ENCODE measurements around the gene C19orf33.

Gene C19orf33

GRCh38 chr19:38280030-38280921 lies 23.8 kb upstream of the C19orf33 start:
- no peak for TF ChIP-seq REST (IDR thresholded peaks at IDR 0.05; ENCODE audit: insufficient read depth in 1 of 2, low read depth in 2 of 2, low read length in 2 of 2)
- TF ChIP-seq TAF1 (IDR thresholded peaks at IDR 0.05; ENCODE audit: borderline replicate concordance, insufficient read depth, low read length) = no peak
- TF ChIP-seq FOXP2 (optimal IDR thresholded peaks at IDR 0.05; ENCODE audit: borderline replicate concordance, extremely low read depth, extremely low read length, insufficient read depth) = no peak
- TF ChIP-seq SIN3A (IDR thresholded peaks at IDR 0.05; ENCODE audit: borderline replicate concordance, insufficient read depth, low read length) = no peak
- no peak for TF ChIP-seq POLR2AphosphoS5 (IDR thresholded peaks at IDR 0.05; ENCODE audit: low read depth, low read length)

GRCh38 chr19:38281811-38282566 lies 22.1 kb upstream of the C19orf33 start:
- TF ChIP-seq TAF1 (IDR thresholded peaks at IDR 0.05; ENCODE audit: borderline replicate concordance, insufficient read depth, low read length) (no peak), REST (IDR thresholded peaks at IDR 0.05; ENCODE audit: insufficient read depth in 1 of 2, low read depth in 2 of 2, low read length in 2 of 2) (no peak), SIN3A (IDR thresholded peaks at IDR 0.05; ENCODE audit: borderline replicate concordance, insufficient read depth, low read length) (no peak), POLR2AphosphoS5 (IDR thresholded peaks at IDR 0.05; ENCODE audit: low read depth, low read length) (no peak), FOXP2 (optimal IDR thresholded peaks at IDR 0.05; ENCODE audit: borderline replicate concordance, extremely low read depth, extremely low read length, insufficient read depth) (no peak)

- TF ChIP-seq SIN3A (IDR thresholded peaks at IDR 0.05; ENCODE audit: borderline replicate concordance, insufficient read depth, low read length) (no peak), REST (IDR thresholded peaks at IDR 0.05; ENCODE audit: insufficient read depth in 1 of 2, low read depth in 2 of 2, low read length in 2 of 2) (no peak), TAF1 (IDR thresholded peaks at IDR 0.05; ENCODE audit: borderline replicate concordance, insufficient read depth, low read length) (no peak), FOXP2 (optimal IDR thresholded peaks at IDR 0.05; ENCODE audit: borderline replicate concordance, extremely low read depth, extremely low read length, insufficient read depth) (no peak), POLR2AphosphoS5 (IDR thresholded peaks at IDR 0.05; ENCODE audit: low read depth, low read length) (no peak)
These were observed 20.8 kb upstream of the C19orf33 start for GRCh38 chr19:38283271-38283670.

- TF ChIP-seq TAF1 (IDR thresholded peaks at IDR 0.05; ENCODE audit: borderline replicate concordance, insufficient read depth, low read length) (no peak), REST (IDR thresholded peaks at IDR 0.05; ENCODE audit: insufficient read depth in 1 of 2, low read depth in 2 of 2, low read length in 2 of 2) (no peak), SIN3A (IDR thresholded peaks at IDR 0.05; ENCODE audit: borderline replicate concordance, insufficient read depth, low read length) (no peak), FOXP2 (optimal IDR thresholded peaks at IDR 0.05; ENCODE audit: borderline replicate concordance, extremely low read depth, extremely low read length, insufficient read depth) (no peak), POLR2AphosphoS5 (IDR thresholded peaks at IDR 0.05; ENCODE audit: low read depth, low read length) (no peak)
These were observed 19.6 kb upstream of the C19orf33 start for GRCh38 chr19:38284422-38284821.
